CD14-positive monocyte (primary cell): ENCODE data around the gene MRPL46. TPM values are rescaled to one million over a fixed set of nuclear protein-coding genes. Genes with fewer than 3 reads are reported as not detected.

Experiments used
- DNase-seq, 3 donors: peaks; one replicate each; pipeline ENCODE4 v3.0.0-alpha.2; 2011 to 2022
- H2AFZ ChIP-seq: 2 replicates; pipeline ENCODE4 v1.6.0; 2012; ENCODE audit warnings: mild to moderate bottlenecking, low read depth, low read length, inconsistent platforms; ENCODE audit not compliant: insufficient read depth, poor library complexity, severe bottlenecking
- H3K27ac ChIP-seq, 2 donors: 1 replicate in 1 of 2; 2 replicates in 1 of 2; pipeline ENCODE4 v1.5.1; 2012 to 2013; ENCODE audit warnings: low read length in 2 of 2, control low read depth in 1 of 2, inconsistent platforms in 1 of 2, low read depth in 1 of 2, mild to moderate bottlenecking in 1 of 2
- H3K27me3 ChIP-seq, 2 donors: one replicate each; pipeline versions ENCODE4 v1.6.0 to v1.6.1; 2011 to 2013; ENCODE audit warnings: low read length in 2 of 2; ENCODE audit not compliant: control insufficient read depth in 2 of 2, insufficient read depth in 2 of 2
- H3K36me3 ChIP-seq, 2 donors: replicated peaks in 1 of 2; 1 replicate in 1 of 2; 2 replicates in 1 of 2; pipeline versions ENCODE4 v1.5.1 to v1.6.1; 2012 to 2013; ENCODE audit warnings: low read length in 2 of 2, control low read depth in 1 of 2, inconsistent platforms in 1 of 2, mild to moderate bottlenecking in 1 of 2; ENCODE audit not compliant: insufficient read depth in 2 of 2, control insufficient read depth in 1 of 2
- H3K4me1 ChIP-seq, 2 donors: 1 replicate in 1 of 2; 2 replicates in 1 of 2; pipeline versions ENCODE4 v1.5.1 to v1.6.1; 2012 to 2013; ENCODE audit warnings: low read length in 2 of 2, control low read depth in 1 of 2, inconsistent platforms in 1 of 2, mild to moderate bottlenecking in 1 of 2, moderate library complexity in 1 of 2; ENCODE audit not compliant: insufficient read depth in 2 of 2, control insufficient read depth in 1 of 2
- H3K4me2 ChIP-seq: replicated peaks from 2 replicates; pipeline ENCODE3; 2012; ENCODE audit warnings: low read length, moderate library complexity, mild to moderate bottlenecking; ENCODE audit not compliant: poor library complexity, severe bottlenecking; ENCODE audit errors: extremely low read depth
- H3K4me3 ChIP-seq, 3 experiments: fragments of 200-600 bp in 1 of 3; sonication (generic) in 1 of 3; replicated peaks in 1 of 3; 1 replicate in 2 of 3; 2 replicates in 1 of 3; pipeline ENCODE4 v1.5.1; 2011 to 2013; ENCODE audit warnings: low read length in 3 of 3, mild to moderate bottlenecking in 3 of 3, control low read depth in 2 of 3, low read depth in 2 of 3, inconsistent platforms in 1 of 3, moderate library complexity in 1 of 3
- H3K79me2 ChIP-seq: 2 replicates; pipeline ENCODE4 v1.6.0; 2012; ENCODE audit warnings: mild to moderate bottlenecking, control low read depth, inconsistent platforms, low read length, moderate library complexity; ENCODE audit not compliant: insufficient read depth
- H3K9ac ChIP-seq: 2 replicates; pipeline ENCODE4 v1.6.0; 2017; ENCODE audit warnings: low read length, mild to moderate bottlenecking; ENCODE audit not compliant: insufficient read depth, poor library complexity, severe bottlenecking
- H3K9me3 ChIP-seq, 2 donors: replicated peaks in 1 of 2; 1 replicate in 1 of 2; 2 replicates in 1 of 2; pipeline versions ENCODE4 v1.5.1 to v1.6.1; 2012 to 2013; ENCODE audit warnings: low read length in 2 of 2, control low read depth in 1 of 2; ENCODE audit not compliant: control insufficient read depth in 1 of 2, insufficient read depth in 1 of 2
- H4K20me1 ChIP-seq: 2 replicates; pipeline ENCODE4 v1.6.0; 2012; ENCODE audit warnings: mild to moderate bottlenecking, low read length, control low read depth, moderate library complexity; ENCODE audit not compliant: insufficient read depth
- H3K27ac Mint-ChIP-seq, 7 donors: one replicate each; pipeline ENCODE4 v1.8.0; 2020; ENCODE audit warnings: mild to moderate bottlenecking in 7 of 7, mixed read lengths in 7 of 7, moderate library complexity in 6 of 7, inconsistent platforms in 2 of 7
- H3K27me3 Mint-ChIP-seq, 3 donors: one replicate each; pipeline ENCODE4 v1.8.0; 2021 to 2022; ENCODE audit warnings: low read depth in 3 of 3, mild to moderate bottlenecking in 3 of 3, mixed read lengths in 3 of 3, moderate library complexity in 3 of 3, inconsistent platforms in 1 of 3
- H3K36me3 Mint-ChIP-seq, 2 donors: one replicate each; pipeline ENCODE4 v1.8.0; 2020; ENCODE audit warnings: mixed read lengths in 2 of 2, inconsistent platforms in 1 of 2, mild to moderate bottlenecking in 1 of 2
- H3K4me1 Mint-ChIP-seq: one replicate; pipeline ENCODE4 v1.8.0; 2020; ENCODE audit warnings: mild to moderate bottlenecking, mixed read lengths
- H3K4me3 Mint-ChIP-seq, 2 donors: one replicate each; pipeline ENCODE4 v1.8.0; 2020; ENCODE audit warnings: mild to moderate bottlenecking in 2 of 2, mixed read lengths in 2 of 2, moderate library complexity in 1 of 2
- H3K9me3 Mint-ChIP-seq, 7 donors: one replicate each; pipeline ENCODE4 v1.8.0; 2020 to 2022; ENCODE audit warnings: mixed read lengths in 7 of 7, mild to moderate bottlenecking in 6 of 7, moderate library complexity in 6 of 7, inconsistent platforms in 2 of 7
- CTCF ChIP-seq: fragments of 200-600 bp; IDR thresholded peaks from one replicate; pipeline ENCODE4 v1.8.0; 2022; ENCODE audit warnings: antibody characterized with exemption, mild to moderate bottlenecking
- WGBS: methylation state at CpG from one replicate; pipeline ENCODE4 v1.1.5; 2013; ENCODE audit warnings: missing lambda C conversion rate; ENCODE audit not compliant: insufficient coverage; 5-methylcytosine and 5-hydroxymethylcytosine counted together
- intact Hi-C, 2 donors: fragments of 100-400 bp; cut with micrococcal nuclease; formaldehyde crosslinking; loops; one replicate each; pipeline versions ENCODE4 v1.15.0 to v1.15.1; 2023
- polyA plus RNA-seq, 3 donors: library from polyadenylated mRNA; depleted of rRNA in 1 of 3; unstranded in 2 of 3; stranded (reverse) in 1 of 3; fragments of 300-500 nt in 2 of 3; fragments of >200 nt in 1 of 3; fragmentation: Illumina TruSeq in 2 of 3; gene quantifications; 1 replicate in 2 of 3; 2 replicates in 1 of 3; pipeline ENCODE4 v1.2.3, GENCODE V29; 2012 to 2021

The MRPL46 gene
- polyA plus RNA-seq, 3 donors = 6.3 to 20.3 (median 17.0) TPM

- H2AFZ ChIP-seq = no peak overlapping the region
- no peak overlapping the region for H3K4me3 ChIP-seq
- H3K4me3 Mint-ChIP-seq = no peak overlapping the region
- no peak overlapping the region for H3K27ac ChIP-seq
- H3K4me2 ChIP-seq = no peak overlapping the region
- WGBS = 100% methylated on average over 1 of the region's 2 CpGs
- peaks cover 53 to 62% of the 10 kb centered on the region in 2 donors for H3K36me3 ChIP-seq
- DNase-seq = no peak
- H3K27ac Mint-ChIP-seq = no peak overlapping the region
- H3K9me3 Mint-ChIP-seq = no peaks in the 10 kb centered on the region
- H3K79me2 ChIP-seq = peaks cover 28% of the 10 kb centered on the region
- H3K9me3 ChIP-seq = no peaks in the 10 kb centered on the region
- H4K20me1 ChIP-seq = no peaks in the 10 kb centered on the region
- peaks cover 56 to 63% of the 10 kb centered on the region in 2 donors for H3K36me3 Mint-ChIP-seq
- no peak overlapping the region for H3K9ac ChIP-seq
- intact Hi-C loops = loop anchor here in 1 of 2 donors (10.0 kb wide), 1 partner anchor 1111 kb away; the partner anchor contains the start of gene TICRR
- no peaks in the 10 kb centered on the region for H3K27me3 Mint-ChIP-seq
- H3K27me3 ChIP-seq = no peaks in the 10 kb centered on the region
- H3K4me1 ChIP-seq = peaks cover 15 to 27% of the 10 kb centered on the region in 2 donors
- H3K4me1 Mint-ChIP-seq = peaks cover 20% of the 10 kb centered on the region
- TF ChIP-seq CTCF = no peak
Measured at GRCh38 chr15:88463870-88464532, 3.2 kb downstream of the MRPL46 start.

- Histone ChIP-seq H2AFZ (no peak overlapping the region), H3K79me2 (no peaks in the 10 kb centered on the region), H3K4me3 (no peak overlapping the region), H3K36me3 (peaks cover 30 to 46% of the 10 kb centered on the region in 2 donors), H3K9me3 (no peaks in the 10 kb centered on the region), H4K20me1 (no peaks in the 10 kb centered on the region), H3K27ac (no peak overlapping the region), H3K27me3 (no peaks in the 10 kb centered on the region), H3K4me2 (no peak overlapping the region), H3K4me1 (peaks cover 4 to 12% of the 10 kb centered on the region in 2 donors), H3K9ac (no peak overlapping the region)
- WGBS = 100% methylated on average over 2 of the region's 3 CpGs
- intact Hi-C loops = no loop called here
- DNase-seq = no peak
- Mint-ChIP-seq H3K27ac (no peak overlapping the region), H3K4me1 (peaks cover 12% of the 10 kb centered on the region), H3K36me3 (peaks cover 38 to 42% of the 10 kb centered on the region in 2 donors), H3K27me3 (peaks cover 0 to 2% (median 2%) of the 10 kb centered on the region in 3 donors), H3K4me3 (no peak overlapping the region), H3K9me3 (no peaks in the 10 kb centered on the region)
- no peak for TF ChIP-seq CTCF
Measured at GRCh38 chr15:88456733-88457132, 10.5 kb downstream of the MRPL46 start.
